GM21786 (cell line): ENCODE measurements around the gene BBS7.
A peak's percentile ranks its signal among the peaks of the same experiment; 100 is the strongest.

ENCODE experiments used
- ATAC-seq: cut with Tn5 transposase; IDR thresholded peaks from one replicate; pipeline ENCODE4 v1.9.1; 2021; ENCODE audit not compliant: unreplicated experiment

The BBS7 gene

GRCh38 chr4:121794505-121795188 is 75.6 kb downstream of the BBS7 start:
- no peak for ATAC-seq

GRCh38 chr4:121792966-121793365 is 77.3 kb downstream of the BBS7 start:
- no peak for ATAC-seq

GRCh38 chr4:121791481-121791880 is 78.8 kb downstream of the BBS7 start:
- ATAC-seq, result no peak

- no peak for ATAC-seq
Measured at GRCh38 chr4:121790976-121791375, 79.3 kb downstream of the BBS7 start.

GRCh38 chr4:121789960-121790829 is 80.1 kb downstream of the BBS7 start:
- ATAC-seq, result no peak

GRCh38 chr4:121789455-121789854 is 80.8 kb downstream of the BBS7 start:
- no peak for ATAC-seq

GRCh38 chr4:121788896-121789295 is 81.4 kb downstream of the BBS7 start:
- peak; percentile 94 for ATAC-seq

GRCh38 chr4:121786221-121786620 is 84.1 kb downstream of the BBS7 start:
- ATAC-seq, result no peak

GRCh38 chr4:121785479-121785878 is 84.8 kb downstream of the BBS7 start:
- no peak for ATAC-seq

- ATAC-seq, result no peak
Measured at GRCh38 chr4:121784975-121785374, 85.3 kb downstream of the BBS7 start.

GRCh38 chr4:121784401-121784800 is 85.9 kb downstream of the BBS7 start:
- ATAC-seq, result no peak

- no peak for ATAC-seq
Measured at GRCh38 chr4:121783210-121783609, 87.1 kb downstream of the BBS7 start.

GRCh38 chr4:121778991-121779628 is 91.2 kb downstream of the BBS7 start:
- no peak for ATAC-seq

- ATAC-seq, result no peak
Measured at GRCh38 chr4:121777625-121778024, 92.6 kb downstream of the BBS7 start.

- no peak for ATAC-seq
Measured at GRCh38 chr4:121776610-121777401, 93.5 kb downstream of the BBS7 start.
